Central memory CD4-positive, alpha-beta T cell (primary cell): Measurements from ENCODE around the gene KIAA1328.
"Not testable (repeated sequence)": the region's sequence is repeated elsewhere in the genome, so short reads cannot be mapped to it uniquely, and the experiment has no call there.

Experiments
- DNase-seq: peaks from one replicate; pipeline ENCODE4 v3.0.0; 2022

The KIAA1328 gene

GRCh38 chr18:36826556-36826955, 2.4 kb upstream of the KIAA1328 start:
- DNase-seq = no peak

- DNase-seq = peak; percentile 10
Observed at GRCh38 chr18:36828157-36828629, 734 bp upstream of the KIAA1328 start.

- DNase-seq = no peak
Observed at GRCh38 chr18:36829362-36830157, 633 bp downstream of the KIAA1328 start.

- DNase-seq = no peak
Observed at GRCh38 chr18:36830158-36830495, 1.2 kb downstream of the KIAA1328 start.

GRCh38 chr18:36831139-36831538, 2.2 kb downstream of the KIAA1328 start:
- DNase-seq = no peak

- DNase-seq = no peak
Observed at GRCh38 chr18:36833120-36833519, 4.2 kb downstream of the KIAA1328 start.

- DNase-seq = no peak
Observed at GRCh38 chr18:36835927-36836326, 7.0 kb downstream of the KIAA1328 start.

GRCh38 chr18:36839835-36840234, 10.9 kb downstream of the KIAA1328 start:
- DNase-seq = no peak

- DNase-seq = no peak
Observed at GRCh38 chr18:36843199-36843598, 14.3 kb downstream of the KIAA1328 start.

- DNase-seq = no peak
Observed at GRCh38 chr18:36843784-36844183, 14.9 kb downstream of the KIAA1328 start.

GRCh38 chr18:36848609-36849008, 19.7 kb downstream of the KIAA1328 start:
- DNase-seq = no peak

GRCh38 chr18:36849288-36850006, 20.5 kb downstream of the KIAA1328 start:
- no peak for DNase-seq

GRCh38 chr18:36850527-36851201, 21.7 kb downstream of the KIAA1328 start:
- no peak for DNase-seq

GRCh38 chr18:36851202-36851590, 22.3 kb downstream of the KIAA1328 start:
- no peak for DNase-seq

- DNase-seq = no peak
Observed at GRCh38 chr18:36856815-36857214, 27.9 kb downstream of the KIAA1328 start.

- no peak for DNase-seq
Observed at GRCh38 chr18:36862182-36862581, 33.3 kb downstream of the KIAA1328 start.

GRCh38 chr18:36867056-36867455, 38.1 kb downstream of the KIAA1328 start:
- no peak for DNase-seq

GRCh38 chr18:36871801-36872200, 42.9 kb downstream of the KIAA1328 start:
- no peak for DNase-seq

- no peak for DNase-seq
Observed at GRCh38 chr18:36872329-36872728, 43.4 kb downstream of the KIAA1328 start.

GRCh38 chr18:36873826-36874225, 44.9 kb downstream of the KIAA1328 start:
- not testable (repeated sequence) for DNase-seq

GRCh38 chr18:36879796-36880195, 50.9 kb downstream of the KIAA1328 start:
- not testable (repeated sequence) for DNase-seq

GRCh38 chr18:36885981-36886380, 57.1 kb downstream of the KIAA1328 start:
- no peak for DNase-seq

GRCh38 chr18:36887114-36887513, 58.2 kb downstream of the KIAA1328 start:
- no peak for DNase-seq

- no peak for DNase-seq
Observed at GRCh38 chr18:36887864-36888263, 58.9 kb downstream of the KIAA1328 start.
